Kidney tubule cell (primary cell): ENCODE results near the gene ADCY3.

Source experiments
- DNase-seq: peaks from one replicate; pipeline ENCODE4 v3.0.0-alpha.2; 2018; ENCODE audit warnings: low spot score

The ADCY3 gene

GRCh38 chr2:24903161-24904103 lies 16.6 kb downstream of the ADCY3 start:
- DNase-seq = no peak

- DNase-seq = no peak
These were observed 20.6 kb downstream of the ADCY3 start for GRCh38 chr2:24899361-24899910.

GRCh38 chr2:24898122-24899109 lies 21.6 kb downstream of the ADCY3 start:
- no peak for DNase-seq

- no peak for DNase-seq
These were observed 25.3 kb downstream of the ADCY3 start for GRCh38 chr2:24894750-24895149.

GRCh38 chr2:24893934-24894333 lies 26.1 kb downstream of the ADCY3 start:
- DNase-seq = peak; percentile 25

GRCh38 chr2:24892928-24893327 lies 27.1 kb downstream of the ADCY3 start:
- no peak for DNase-seq

GRCh38 chr2:24891201-24891600 lies 28.8 kb downstream of the ADCY3 start:
- DNase-seq = peak; percentile 64

- no peak for DNase-seq
These were observed 30.8 kb downstream of the ADCY3 start for GRCh38 chr2:24889221-24889620.

- DNase-seq = no peak
These were observed 31.9 kb downstream of the ADCY3 start for GRCh38 chr2:24888177-24888576.

- no peak for DNase-seq
These were observed 32.6 kb downstream of the ADCY3 start for GRCh38 chr2:24887307-24887874.

- DNase-seq = no peak
These were observed 33.2 kb downstream of the ADCY3 start for GRCh38 chr2:24886691-24887304.

- DNase-seq = no peak
These were observed 33.9 kb downstream of the ADCY3 start for GRCh38 chr2:24886126-24886501.

- DNase-seq = no peak
These were observed 34.6 kb downstream of the ADCY3 start for GRCh38 chr2:24885221-24886125.

GRCh38 chr2:24883946-24884345 lies 36.1 kb downstream of the ADCY3 start:
- DNase-seq = peak; percentile 36

GRCh38 chr2:24881623-24882022 lies 38.4 kb downstream of the ADCY3 start:
- no peak for DNase-seq

GRCh38 chr2:24881158-24881557 lies 38.9 kb downstream of the ADCY3 start:
- DNase-seq = no peak

GRCh38 chr2:24878341-24878740 lies 41.7 kb downstream of the ADCY3 start:
- DNase-seq = no peak

- no peak for DNase-seq
These were observed 42.4 kb downstream of the ADCY3 start for GRCh38 chr2:24877646-24878045.

GRCh38 chr2:24877067-24877466 lies 43.0 kb downstream of the ADCY3 start:
- no peak for DNase-seq

GRCh38 chr2:24875901-24876300 lies 44.1 kb downstream of the ADCY3 start:
- no peak for DNase-seq

- no peak for DNase-seq
These were observed 44.8 kb downstream of the ADCY3 start for GRCh38 chr2:24875272-24875671.
